22Rv1 (cell line): ENCODE data around the gene ARHGAP42.

Experiments used
- H3K27ac ChIP-seq: fragments of 450-650 bp; 2 replicates; pipeline ENCODE4 v1.5.1; 2017
- CTCF ChIP-seq: fragments of 450-650 bp; IDR thresholded peaks from 2 replicates; pipeline ENCODE4 v1.5.1; 2017; ENCODE audit warnings: mild to moderate bottlenecking
- ZFX ChIP-seq: fragments of 450-650 bp; IDR thresholded peaks from 2 replicates; pipeline ENCODE4 v1.6.1; 2017; ENCODE audit warnings: antibody characterized with exemption, borderline replicate concordance

ARHGAP42 gene

GRCh38 chr11:100801225-100801999 is 114.3 kb downstream of the ARHGAP42 start:
- TF ChIP-seq CTCF (no peak), ZFX (no peak)
- H3K27ac ChIP-seq: no peak overlapping the region

DNA sequence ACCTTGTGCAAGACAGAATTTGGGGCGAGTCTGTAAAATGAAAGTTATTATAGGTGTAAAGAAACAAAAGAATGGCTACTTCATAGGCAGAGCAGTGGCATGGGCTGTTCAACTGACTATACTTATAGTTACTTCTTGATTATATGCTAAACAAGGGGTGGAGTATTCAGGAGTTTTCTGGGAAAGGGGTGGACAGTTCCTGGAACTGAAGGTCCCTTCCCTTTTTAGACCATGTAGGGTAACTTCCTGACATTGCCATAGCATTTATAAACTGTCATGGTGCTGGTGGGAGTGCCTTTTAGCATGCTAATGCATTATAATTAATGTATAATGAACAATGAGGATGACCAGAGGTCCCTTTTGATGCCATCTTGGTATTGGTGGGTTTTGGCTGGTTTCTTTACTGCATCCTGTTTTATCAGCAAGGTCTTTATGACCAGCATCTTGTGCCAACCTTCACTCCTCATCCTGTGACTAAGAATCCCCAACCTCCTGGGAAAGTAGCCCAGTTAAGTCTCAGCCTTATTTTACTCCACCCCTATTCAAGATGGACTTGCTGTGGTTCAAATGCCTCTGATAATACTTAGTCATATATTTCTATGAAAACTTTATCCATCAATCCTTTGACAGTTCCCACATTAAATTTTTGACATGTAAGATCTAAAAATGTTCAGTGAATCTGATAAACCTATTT is 118.6 kb downstream of the ARHGAP42 start:
- no peak for TF ChIP-seq CTCF
- no peak for TF ChIP-seq ZFX
- H3K27ac ChIP-seq: no peak overlapping the region

GRCh38 chr11:100806296-100806695 is 119.2 kb downstream of the ARHGAP42 start:
- no peak overlapping the region for H3K27ac ChIP-seq
- TF ChIP-seq ZFX (no peak), CTCF (no peak)

- TF ChIP-seq CTCF (no peak), ZFX (no peak)
- H3K27ac ChIP-seq: no peak overlapping the region
These were observed 121.9 kb downstream of the ARHGAP42 start for GRCh38 chr11:100808904-100809491.

DNA sequence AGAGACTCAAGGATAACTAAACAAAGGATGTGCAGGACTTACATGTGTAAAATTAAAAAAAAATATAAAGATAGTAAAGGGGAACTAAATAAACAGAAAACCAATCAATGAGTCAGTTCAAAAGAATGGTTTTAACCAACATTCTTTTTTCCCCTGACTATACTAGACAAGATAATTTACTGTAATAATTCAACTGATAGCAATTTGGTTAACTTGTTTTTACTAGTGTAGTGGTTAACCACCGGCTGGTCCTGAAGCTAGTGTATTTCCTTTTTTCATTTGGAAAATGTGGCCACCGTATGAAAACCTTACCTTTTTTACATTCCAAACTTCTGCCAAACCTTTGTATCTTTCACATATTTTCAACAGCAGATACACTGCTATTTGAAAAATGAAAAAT is 123.1 kb downstream of the ARHGAP42 start:
- H3K27ac ChIP-seq: no peak overlapping the region

GRCh38 chr11:100810666-100811065 is 123.6 kb downstream of the ARHGAP42 start:
- no peak overlapping the region for H3K27ac ChIP-seq
- no peak for TF ChIP-seq CTCF
- TF ChIP-seq ZFX: no peak

More for the DNA sequence above, 123.1 kb downstream of the ARHGAP42 start:
- TF ChIP-seq ZFX (no peak), CTCF (no peak)

- TF ChIP-seq ZFX: no peak
- TF ChIP-seq CTCF: no peak
- no peak overlapping the region for H3K27ac ChIP-seq
These were observed 125.4 kb downstream of the ARHGAP42 start for GRCh38 chr11:100812517-100812916.
